Sigmoid colon (tissue), 4 donors: ENCODE measurements around the gene ANO1.

Experiments used
- CTCF ChIP-seq, 4 experiments: fragments of 450-650 bp in 3 of 4; fragments of 200-600 bp in 1 of 4; IDR thresholded peaks; one replicate each; pipeline ENCODE4 v1.5.1; 2016 to 2019; ENCODE audit warnings: antibody characterized with exemption in 4 of 4, mild to moderate bottlenecking in 3 of 4, moderate library complexity in 2 of 4
- EP300 ChIP-seq, 4 donors: sonication (generic); formaldehyde crosslinking; IDR thresholded peaks; one replicate each; pipeline ENCODE4 v1.6.1; 2017; ENCODE audit warnings: antibody characterized with exemption in 4 of 4
- POLR2A ChIP-seq, 2 donors: fragments of 450-650 bp; IDR thresholded peaks; one replicate each; pipeline ENCODE4 v1.6.1; 2016; ENCODE audit warnings: antibody characterized with exemption in 2 of 2, mild to moderate bottlenecking in 2 of 2, moderate library complexity in 2 of 2
- POLR2AphosphoS5 ChIP-seq, 4 donors: sonication (generic); formaldehyde crosslinking; IDR thresholded peaks; one replicate each; pipeline ENCODE4 v1.6.1; 2017; ENCODE audit warnings: antibody characterized with exemption in 4 of 4

DNA sequence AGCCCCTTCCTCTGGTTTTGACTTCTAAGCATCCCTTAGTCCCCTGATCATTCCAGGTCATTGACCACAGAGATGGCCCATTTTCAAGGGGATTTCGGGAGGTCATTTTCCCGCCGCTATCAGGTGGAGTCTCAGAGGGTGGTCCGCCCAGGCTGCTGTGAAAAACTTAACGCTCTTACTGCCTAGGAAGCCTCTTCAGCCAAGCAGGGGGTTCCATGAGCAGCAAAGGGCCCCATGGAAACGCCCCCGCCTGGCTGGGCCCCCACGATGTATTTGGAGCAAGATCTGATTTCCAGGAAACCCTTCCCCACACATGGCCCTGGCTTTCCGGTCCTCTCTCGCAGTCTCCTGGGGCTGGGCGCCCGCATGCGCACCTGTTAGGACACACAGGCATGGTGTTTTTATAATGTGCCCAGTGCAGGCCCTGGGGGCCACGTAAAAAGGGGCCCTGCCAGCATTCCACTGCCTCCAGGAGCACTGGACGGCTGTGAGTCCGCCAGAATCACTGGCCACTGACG is 32.5 kb downstream of the ANO1 start:
- no peak for TF ChIP-seq CTCF (IDR thresholded peaks at IDR 0.05)
- no peak for TF ChIP-seq POLR2A (IDR thresholded peaks at IDR 0.05)
- no peak for TF ChIP-seq POLR2AphosphoS5 (IDR thresholded peaks at IDR 0.05)
- TF ChIP-seq EP300 (IDR thresholded peaks at IDR 0.05) = no peak
